NCI-H774 (cell line): ENCODE measurements around the gene AEBP2.
"Not testable (repeated sequence)": the region's sequence is repeated elsewhere in the genome, so short reads cannot be mapped to it uniquely, and the experiment has no call there.

Experiments
- DNase-seq: peaks from one replicate; lab custom pipeline; 2025; lab: John Stamatoyannopoulos, UW

Gene AEBP2

DNA sequence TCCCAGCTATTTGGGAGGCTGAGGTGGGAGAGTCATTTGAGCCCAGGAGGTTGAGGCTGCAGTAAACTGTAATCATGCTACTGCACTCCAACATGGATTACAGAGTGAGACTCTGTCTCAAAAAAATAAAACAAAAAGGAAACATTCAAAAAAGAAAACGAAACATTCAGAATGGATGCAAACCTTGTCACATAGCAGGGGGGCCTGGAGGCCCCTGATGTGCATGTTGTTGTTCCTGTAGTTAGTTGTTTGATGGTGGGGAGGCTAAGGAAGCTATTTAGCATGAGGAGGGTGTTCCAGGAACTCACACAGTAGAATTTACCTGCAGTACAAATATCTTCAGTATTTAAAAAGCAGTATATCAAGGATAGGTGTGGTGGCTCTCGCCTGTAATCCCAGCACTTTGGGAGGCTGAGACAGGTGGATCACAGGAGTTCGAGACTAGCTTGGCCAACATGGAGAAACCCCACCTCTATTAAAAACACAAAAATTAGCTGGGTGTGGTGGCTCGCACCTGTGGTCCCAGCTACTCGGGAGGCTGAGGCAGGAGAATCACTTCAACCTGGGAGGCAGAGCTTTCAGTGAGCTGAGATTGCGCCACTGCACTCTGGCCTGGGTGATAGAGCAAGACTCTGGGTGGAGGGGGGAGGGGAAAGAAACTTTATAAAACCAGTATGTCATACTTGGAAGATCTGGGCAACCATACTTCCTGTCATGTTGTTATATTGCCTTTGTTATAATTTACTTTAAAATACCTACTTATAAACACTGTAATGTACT lies 17.6 kb upstream of the AEBP2 start:
- DNase-seq, result no peak

DNA sequence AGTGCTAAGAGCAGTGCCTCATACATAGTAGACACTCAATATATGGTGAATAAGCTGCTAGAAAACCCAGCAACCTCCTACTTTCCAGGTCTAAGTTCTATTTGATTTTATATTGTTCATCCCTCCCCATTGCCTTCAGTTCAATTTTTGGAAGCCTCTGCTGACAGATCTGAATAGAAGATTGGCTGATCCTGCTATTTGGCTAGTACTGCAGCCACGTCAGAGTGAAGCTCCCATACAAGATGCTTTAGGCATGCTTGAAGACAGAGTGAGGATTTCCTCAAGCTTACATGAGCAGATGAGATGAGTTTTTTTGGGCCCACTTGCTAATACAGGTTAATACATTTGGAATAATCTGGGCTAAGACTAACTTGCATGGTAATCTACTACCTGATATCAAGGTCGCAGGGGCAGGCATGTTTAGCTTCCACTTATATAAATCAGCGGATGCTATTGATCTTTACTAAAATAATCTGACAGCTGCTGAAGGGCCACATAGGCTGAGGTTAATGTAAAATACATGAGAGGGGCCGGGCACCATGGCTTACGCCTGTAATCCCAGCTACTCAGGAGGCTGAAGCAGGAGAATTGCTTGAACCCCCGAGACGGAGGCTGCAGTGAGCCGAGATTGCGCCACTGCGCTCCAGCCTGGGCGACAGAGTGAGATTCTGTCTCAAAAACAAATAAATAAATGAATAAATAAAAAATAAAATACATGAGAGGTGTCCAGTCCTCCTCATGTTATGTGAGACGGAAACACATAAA lies 15.9 kb upstream of the AEBP2 start:
- DNase-seq, result no peak

GRCh38 chr12:19428246-19428645 lies 11.0 kb upstream of the AEBP2 start:
- DNase-seq, result no peak

DNA sequence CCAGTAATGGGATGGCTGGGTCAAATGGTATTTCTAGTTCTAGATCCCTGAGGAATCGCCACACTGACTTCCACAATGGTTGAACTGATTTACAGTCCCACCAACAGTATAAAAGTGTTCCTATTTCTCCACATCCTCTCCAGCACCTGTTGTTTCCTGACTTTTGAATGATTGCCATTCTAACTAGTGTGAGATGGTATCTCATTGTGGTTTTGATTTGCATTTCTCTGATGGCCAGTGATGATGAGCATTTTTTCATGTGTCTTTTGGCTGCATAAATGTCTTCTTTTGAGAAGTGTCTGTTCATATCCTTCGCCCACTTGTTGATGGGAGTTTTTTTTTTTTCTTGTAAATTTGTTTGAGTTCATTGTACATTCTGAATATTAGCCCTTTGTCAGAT lies 9.8 kb upstream of the AEBP2 start:
- DNase-seq, result not testable (repeated sequence)

DNA sequence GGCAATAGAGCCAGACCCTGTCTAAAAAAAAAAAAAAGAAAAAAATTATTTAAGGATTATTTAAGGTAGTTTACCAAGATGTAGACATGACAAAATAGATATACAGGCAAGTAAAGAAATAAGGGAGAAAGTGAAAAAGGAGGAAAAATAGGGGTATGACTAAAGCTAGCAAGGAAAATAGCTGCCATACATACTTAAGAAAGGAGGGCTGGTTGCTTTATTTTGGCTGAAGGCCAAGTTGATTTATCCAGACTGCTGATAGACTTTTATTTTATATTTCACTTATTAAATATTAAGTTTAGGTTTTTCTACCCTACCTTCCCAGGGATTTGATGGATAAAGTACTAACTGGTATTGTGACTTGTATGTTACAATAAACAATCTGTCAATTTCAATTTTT lies 8.3 kb upstream of the AEBP2 start:
- no peak for DNase-seq

DNA sequence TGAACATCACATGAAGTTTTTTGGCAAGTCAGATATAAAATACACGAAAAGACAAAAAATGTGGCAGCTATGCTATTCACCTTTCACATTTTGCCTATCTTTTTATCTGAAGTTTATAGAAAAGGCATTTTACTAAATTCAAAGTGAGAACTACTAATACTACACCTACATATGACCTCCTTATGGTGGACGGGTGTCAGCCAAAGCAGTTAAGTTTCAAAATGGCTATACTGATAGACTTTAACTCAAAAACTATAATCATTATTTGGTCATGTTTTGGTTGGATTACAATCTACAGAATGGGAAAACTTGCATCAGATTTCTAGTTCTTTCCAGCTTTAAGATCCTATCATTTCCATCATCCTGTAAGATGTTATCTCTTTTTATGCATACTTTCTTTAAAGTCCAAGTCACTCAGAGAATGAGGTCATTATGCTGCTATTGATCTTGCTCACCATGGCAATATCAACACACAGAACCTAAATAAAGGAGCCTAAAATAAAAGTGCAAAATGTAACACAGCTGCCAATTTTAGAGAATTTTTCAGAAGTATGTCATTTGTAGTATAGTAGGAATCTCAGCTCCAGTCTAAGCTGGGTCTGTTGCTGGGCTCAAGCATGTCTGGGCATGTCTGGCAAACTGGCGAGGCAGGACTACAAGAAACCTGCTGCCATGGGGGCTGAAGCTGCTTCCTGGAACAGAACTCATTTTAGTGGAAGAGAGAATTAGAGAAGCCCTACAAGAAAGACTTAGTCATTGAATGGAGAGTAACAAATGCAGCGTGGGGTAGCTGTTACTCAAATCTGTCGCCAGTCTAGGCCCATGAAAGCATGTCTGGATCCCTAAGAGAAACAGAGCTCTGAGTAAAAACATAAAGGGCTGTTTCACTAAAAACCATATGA lies 7.6 kb upstream of the AEBP2 start:
- DNase-seq, result no peak

DNA sequence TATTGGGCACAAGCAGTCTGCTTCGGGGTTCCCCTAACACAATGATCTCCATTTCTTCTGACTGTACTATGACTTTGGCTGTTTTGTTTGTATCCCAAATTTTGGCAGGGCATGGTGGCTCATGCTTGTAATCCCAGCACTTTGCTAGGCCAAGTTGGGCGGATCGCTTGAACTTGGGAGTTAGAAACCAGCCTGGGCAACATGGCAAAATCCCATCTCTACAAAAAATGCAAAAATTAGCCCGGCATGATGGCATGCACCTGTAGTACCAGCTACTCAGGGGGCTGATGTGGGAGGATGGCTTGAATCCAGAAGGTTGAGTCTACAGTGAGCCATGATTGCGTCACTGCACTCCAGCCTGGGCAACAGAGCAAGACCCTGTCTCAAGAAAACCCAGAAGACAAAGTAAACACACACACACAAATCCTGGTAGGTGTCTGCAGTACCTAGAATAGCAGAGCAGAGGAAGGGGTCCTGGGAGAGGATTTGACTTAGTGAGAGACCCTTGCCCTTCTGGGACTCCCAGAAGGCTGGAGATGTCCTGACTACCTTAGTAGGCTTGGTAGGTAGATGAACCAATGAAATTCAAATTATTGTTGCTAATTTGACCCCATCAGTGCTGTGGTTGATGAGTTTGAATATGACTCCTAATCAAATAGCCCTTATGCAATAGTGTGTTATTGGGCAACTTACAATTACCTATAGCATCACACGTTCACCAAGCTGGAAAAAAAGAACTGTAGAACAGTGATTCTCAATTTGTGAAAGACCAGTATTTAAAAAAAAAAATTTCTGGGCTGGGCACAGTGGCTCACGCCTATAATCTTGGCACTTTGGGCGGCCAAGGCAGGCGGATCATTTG lies 6.8 kb upstream of the AEBP2 start:
- no peak for DNase-seq

GRCh38 chr12:19434538-19434937 lies 4.8 kb upstream of the AEBP2 start:
- DNase-seq, result no peak

GRCh38 chr12:19435831-19436497 lies 3.3 kb upstream of the AEBP2 start:
- DNase-seq, result no peak

- no peak for DNase-seq
Measured at GRCh38 chr12:19436931-19437330, 2.4 kb upstream of the AEBP2 start.

DNA sequence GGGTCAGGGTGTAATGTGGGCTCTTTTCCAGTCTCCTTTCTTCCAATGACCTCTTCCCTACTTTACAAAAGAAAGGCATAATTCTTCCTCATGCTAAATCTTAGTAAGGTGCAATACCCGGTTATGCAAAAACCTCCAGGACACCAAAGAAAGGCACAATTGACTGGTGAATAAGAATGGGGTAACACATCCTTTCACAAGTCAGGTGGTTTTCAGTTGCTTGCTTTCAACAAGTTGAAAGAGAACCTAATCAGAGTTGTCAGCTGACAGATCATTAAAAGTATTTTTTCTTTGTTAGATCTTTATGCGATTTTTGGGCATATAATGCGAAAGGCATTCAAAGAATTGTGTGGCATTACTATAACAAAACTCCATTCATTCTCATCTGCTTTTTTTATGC lies 1.3 kb upstream of the AEBP2 start:
- no peak for DNase-seq

DNA sequence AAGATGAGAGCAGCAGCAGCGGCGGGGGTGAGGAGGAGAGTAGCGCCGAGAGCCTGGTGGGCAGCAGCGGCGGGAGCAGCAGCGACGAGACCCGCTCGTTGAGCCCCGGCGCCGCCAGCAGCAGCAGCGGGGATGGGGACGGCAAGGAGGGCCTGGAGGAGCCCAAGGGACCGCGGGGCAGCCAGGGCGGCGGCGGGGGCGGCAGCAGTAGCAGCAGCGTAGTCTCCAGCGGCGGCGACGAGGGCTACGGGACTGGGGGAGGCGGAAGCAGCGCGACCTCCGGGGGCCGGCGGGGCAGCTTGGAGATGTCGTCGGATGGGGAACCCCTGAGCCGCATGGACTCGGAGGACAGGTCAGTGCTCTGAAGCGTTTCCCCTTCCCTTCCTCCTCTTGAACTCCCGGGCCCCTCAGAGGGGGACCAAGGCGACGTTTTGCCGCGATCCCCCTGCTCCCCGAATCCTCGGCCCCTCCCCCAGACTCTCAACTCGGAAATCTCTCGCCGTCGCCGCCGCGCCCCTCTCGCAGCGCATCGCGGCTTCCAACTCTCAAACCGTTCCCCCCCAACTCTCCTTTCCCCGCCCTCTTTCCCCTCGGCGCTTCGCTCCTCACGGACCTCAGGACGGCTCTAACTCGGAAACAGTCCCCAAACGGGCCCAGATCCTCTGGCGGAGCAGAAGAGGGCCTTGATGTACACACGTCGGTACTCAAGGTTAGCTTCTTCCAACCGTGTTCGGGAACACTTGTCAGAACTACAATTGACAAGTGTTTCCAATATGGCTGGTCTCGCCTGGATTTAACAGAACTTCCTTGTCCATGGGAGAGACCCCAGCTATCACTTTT lies 947 bp downstream of the AEBP2 start:
- DNase-seq, result no peak

GRCh38 chr12:19440916-19441315 lies 1.6 kb downstream of the AEBP2 start:
- no peak for DNase-seq

- DNase-seq, result no peak
Measured at GRCh38 chr12:19443585-19443984, 4.3 kb downstream of the AEBP2 start.

DNA sequence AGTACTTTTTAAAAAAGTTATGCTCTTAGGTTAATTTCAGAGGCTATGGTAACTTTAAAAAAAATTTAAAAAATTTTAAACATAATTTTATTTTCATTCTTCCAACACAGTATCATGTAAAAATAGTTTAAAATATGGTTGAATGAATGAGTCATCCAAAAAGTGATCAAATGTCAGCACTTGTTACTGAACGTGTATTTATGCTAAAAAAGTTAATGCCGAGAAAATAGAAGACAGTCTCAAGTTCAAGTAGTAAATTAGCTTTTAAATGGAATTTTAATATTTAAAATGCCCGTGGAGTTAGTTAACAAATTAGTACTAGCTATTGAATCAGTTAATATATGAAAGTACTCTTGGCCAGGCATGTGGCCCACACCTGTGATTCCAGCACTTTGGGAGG lies 4.8 kb downstream of the AEBP2 start:
- DNase-seq, result no peak

GRCh38 chr12:19447386-19447785 lies 8.1 kb downstream of the AEBP2 start:
- DNase-seq, result no peak

DNA sequence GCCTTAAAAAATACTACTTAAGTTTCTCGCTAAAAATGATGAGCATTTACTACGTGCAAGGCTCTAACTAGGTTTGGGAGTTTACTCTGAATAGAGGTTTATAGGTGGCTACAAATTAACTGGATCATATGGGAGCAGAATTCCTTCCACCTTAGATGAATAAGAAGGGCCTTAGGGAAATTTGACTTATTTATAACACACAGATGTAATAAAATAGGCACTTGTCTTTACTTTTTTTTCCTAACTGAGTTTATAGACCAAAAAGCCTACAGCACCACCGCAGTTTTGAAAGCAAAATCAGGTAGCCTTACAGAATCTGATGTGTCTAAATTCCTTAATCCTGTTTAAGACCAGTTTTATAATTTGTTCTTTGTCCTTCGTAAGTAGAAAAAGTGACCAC lies 10.5 kb downstream of the AEBP2 start:
- no peak for DNase-seq

DNA sequence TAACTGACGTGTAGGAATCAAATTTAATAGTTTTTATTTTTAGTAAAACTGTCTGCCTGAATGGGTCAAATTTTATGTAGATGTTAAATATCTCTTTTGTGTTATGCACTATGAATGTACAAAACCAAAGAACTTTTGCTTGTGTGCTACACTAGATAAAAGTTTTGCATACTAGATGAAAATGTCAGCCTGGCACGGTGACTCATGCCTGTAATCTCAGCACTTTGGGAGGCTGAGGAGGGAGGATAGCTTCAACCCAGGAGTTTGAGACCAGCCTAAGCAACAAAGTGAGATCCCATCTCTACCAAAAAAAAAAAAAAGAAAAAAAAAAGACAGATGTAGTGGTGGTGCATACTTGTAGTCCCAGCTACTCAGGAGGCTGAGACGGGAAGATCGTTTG lies 11.1 kb downstream of the AEBP2 start:
- DNase-seq, result no peak

GRCh38 chr12:19451196-19451595 lies 11.9 kb downstream of the AEBP2 start:
- no peak for DNase-seq

- no peak for DNase-seq
Measured at GRCh38 chr12:19453961-19454360, 14.7 kb downstream of the AEBP2 start.
